NOMO-1 treated with DMSO at 0.1 percent for 48 hours (cell line): ENCODE measurements around the gene STK32B.
"Not testable (repeated sequence)": the region's sequence is repeated elsewhere in the genome, so short reads cannot be mapped to it uniquely, and the experiment has no call there.

Experiments used
- DNase-seq: peaks from one replicate; lab custom pipeline; 2025; ENCODE audit not compliant: unreplicated experiment; lab: John Stamatoyannopoulos, UW

STK32B gene

DNA sequence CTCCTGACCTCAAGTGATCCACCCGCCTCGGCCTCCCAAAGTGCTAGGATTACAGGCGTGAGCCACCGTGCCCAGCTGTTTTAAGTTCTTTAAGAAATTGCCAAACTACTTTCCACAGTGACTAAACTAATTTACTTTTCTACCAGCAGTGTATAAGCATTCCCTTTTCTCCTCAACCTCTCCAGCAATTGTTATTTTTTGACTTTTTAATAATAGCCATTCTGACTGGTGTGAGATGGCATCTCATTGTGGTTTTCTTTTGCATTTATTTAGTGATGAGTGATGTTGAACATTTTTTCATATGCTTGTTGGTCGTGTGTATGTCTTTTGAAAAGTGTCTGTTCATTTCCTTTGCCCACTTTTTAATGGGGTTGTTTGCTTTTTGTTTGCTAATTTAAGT, 199.3 kb downstream of the STK32B start:
- DNase-seq, result not testable (repeated sequence)

DNA sequence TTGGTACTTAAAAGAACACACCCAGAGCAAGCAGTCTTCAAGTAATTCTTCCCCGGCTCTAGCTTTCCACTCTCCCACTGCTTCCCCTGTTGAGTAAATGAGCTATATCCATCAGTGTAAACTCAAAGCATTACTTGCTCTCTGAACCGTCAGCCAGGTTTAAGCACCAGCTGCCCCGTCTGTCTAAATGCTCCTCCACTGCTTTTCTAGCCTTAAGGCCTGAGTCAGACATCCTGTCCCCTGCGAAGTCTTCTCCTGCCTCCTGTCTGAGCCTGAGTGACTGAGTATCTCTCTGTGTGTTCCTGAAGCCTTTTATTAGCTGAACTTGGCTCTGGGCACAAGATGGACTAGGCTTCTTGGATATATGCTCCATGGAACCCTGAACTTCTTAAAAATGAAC, 205.1 kb downstream of the STK32B start:
- no peak for DNase-seq

- no peak for DNase-seq
These were observed 205.8 kb downstream of the STK32B start for GRCh38 chr4:5257086-5257485.

DNA sequence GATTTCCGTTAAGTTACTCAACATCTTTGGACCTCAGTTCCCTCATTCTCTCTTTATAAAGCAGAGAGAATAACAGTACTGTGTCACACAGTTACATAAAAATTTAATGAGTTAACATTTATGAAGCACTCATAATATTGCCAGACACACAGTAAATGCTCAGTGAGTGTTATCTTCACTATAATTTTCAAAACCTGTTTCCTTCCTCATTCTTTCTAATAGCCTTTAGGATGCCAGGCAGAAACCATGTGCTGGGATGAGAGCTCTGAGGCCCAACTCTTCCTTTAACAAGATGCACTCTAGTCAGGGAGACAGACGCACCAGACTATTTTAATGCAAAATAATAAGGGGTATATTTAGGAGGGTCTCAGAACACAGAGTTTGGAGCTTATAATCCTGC, 208.2 kb downstream of the STK32B start:
- no peak for DNase-seq

DNA sequence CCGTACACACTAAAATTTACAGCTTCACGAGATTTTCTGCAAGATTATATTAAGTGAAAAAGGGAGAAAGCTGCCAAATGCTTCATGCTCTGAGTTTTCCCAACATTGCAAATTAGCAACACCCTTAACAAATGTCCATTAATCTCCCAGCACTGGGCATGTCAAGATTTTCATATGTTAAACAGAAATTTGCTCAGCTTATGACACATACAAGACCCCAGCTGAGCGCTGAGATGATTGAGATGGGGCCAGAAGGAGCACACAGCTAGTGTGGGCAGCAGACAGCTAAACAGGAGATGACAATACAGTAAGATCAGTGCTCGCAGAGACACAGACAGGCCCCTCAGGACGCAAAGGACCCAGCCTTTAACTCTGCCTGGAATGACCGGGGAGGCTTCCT, 208.8 kb downstream of the STK32B start:
- no peak for DNase-seq

DNA sequence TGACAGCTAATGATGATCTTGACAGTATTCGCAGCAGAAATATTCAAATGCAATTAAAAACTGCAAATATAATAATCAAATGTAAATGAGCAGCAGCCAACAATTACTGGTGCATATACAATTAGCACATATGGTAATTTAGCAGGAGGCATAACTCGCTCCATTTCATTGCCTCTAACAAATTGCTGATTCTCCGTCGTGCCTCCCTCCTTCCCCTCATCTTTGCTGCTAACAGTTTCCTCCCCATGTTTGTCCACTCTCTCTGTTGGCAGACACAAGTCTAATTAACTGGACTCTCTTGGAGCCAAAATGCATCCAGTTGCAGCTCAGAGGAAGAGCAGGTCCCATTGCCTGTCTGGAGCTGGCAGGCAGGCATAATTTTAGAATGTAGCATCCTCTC, 210.6 kb downstream of the STK32B start:
- DNase-seq, result no peak

DNA sequence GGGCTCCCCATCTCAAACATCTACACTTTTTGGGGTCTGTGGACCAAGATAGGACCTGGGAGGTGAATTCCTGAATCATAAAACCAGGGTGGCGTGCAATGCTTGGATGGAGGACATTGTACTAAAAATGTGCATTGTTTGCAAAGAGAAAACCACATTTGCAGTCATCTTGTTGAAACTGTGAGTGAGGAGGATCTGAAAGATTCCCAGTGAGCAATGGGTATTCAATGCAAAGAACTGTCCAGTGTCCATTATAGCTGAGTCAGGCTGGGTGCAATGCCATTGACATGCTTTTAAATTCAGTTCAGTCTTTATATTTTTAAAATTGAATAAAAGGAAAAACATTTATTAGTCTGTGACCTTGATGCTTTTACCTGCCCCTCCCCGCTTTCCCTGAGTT, 215.7 kb downstream of the STK32B start:
- DNase-seq, result no peak

DNA sequence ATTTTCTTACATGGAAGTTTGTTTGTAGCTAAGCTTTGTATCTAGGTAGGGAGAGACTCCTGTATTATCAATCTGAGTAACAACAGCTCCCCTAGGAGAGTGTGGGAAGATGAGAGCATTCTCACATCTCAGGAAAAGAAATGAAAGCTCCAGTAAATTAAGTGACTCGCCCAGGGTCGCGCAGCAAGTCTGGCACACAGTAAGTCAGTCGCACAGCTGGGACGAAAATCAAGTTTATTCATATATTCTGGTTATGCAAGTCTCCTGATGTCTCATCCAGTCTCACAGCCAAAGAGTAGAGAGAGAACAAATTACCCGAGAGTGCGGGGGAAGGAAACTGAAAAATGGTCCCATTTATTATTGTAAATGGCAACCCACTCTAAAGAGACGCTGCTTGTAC, 216.1 kb downstream of the STK32B start:
- DNase-seq, result no peak

- DNase-seq, result no peak
These were observed 225.3 kb downstream of the STK32B start for GRCh38 chr4:5276475-5277075.

- DNase-seq, result no peak
These were observed 225.8 kb downstream of the STK32B start for GRCh38 chr4:5277079-5277478.

DNA sequence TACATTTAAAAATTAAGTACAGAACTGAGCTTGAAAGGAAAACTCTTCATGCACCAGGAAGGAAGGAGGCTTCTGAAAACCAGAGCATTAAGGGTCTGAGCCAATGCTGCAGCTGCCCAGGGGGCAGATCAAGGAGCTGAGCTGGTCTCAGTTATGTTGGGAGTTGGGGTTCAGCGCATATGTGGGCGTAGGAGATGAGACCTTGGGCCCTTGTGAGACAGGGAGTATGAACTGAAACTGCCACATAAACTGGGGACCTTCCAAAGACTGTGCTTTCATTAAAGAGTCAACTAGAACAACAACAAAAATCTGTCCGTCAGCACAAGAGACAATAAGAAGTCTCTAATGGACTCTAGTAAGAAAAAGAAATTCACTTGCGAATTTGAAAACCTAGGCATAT, 226.9 kb downstream of the STK32B start:
- DNase-seq, result no peak

GRCh38 chr4:5280069-5280468, 228.8 kb downstream of the STK32B start:
- not testable (repeated sequence) for DNase-seq

GRCh38 chr4:5280828-5281227, 229.5 kb downstream of the STK32B start:
- no peak for DNase-seq

- DNase-seq, result no peak
These were observed 232.6 kb downstream of the STK32B start for GRCh38 chr4:5283837-5284236.

- no peak for DNase-seq
These were observed 233.2 kb downstream of the STK32B start for GRCh38 chr4:5284517-5284916.

- no peak for DNase-seq
These were observed 240.8 kb downstream of the STK32B start for GRCh38 chr4:5292101-5292500.

DNA sequence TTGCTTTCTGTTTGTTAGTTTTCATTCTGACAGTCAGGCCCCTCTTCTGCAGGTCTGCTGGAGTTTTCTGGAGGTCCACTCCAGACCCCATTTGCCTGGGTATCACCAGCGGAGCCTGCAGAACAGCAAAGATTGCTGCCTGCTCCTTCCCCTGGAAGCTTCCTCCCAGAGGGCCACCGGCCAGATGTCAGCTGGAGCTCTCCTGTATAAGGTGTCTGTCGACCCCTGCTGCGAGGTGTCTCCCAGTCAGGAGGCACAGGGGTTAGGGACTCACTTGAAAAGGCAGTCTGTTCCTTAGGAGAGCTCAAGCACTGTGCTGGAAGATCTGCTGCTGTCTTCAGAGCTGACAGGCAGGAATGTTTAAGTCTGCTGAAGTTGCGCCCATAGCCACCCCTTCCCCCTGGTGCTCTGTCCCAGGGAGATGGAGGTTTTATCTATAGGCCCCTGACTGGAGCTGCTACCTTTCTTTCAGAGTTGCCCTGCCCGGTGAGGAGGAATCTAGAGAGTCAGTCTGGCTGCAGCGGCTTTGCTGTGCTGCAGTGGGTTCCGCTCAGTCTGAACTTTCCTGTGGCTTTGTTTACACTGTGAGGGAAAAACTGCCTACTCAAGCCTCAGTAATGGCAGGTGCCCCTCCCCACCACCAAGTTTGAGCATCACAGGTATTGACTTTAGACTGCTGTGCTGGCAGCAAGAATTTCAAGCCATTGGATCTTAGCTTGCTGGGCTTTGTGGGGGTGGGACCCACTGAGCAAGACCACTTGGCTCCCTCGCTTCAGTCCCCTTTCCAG, 246.9 kb downstream of the STK32B start:
- DNase-seq, result not testable (repeated sequence)

DNA sequence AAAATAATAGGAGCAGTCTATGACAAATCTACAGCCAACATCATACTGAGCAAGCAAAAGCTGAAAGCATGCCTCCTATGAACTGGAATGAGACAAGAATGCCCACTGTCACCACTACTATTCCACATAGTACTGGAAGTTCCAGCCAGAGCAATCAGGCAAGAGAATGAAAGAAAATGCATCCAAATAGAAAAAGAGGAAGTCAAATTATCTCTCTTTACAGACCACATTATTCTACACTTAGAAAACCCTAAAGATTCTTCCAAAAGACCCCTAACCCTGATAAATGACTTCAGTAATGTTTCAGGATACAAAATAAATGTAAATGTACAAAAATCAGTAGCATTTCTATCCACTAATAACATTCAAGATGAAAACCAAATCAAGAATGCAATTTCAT, 249.0 kb downstream of the STK32B start:
- DNase-seq, result no peak

DNA sequence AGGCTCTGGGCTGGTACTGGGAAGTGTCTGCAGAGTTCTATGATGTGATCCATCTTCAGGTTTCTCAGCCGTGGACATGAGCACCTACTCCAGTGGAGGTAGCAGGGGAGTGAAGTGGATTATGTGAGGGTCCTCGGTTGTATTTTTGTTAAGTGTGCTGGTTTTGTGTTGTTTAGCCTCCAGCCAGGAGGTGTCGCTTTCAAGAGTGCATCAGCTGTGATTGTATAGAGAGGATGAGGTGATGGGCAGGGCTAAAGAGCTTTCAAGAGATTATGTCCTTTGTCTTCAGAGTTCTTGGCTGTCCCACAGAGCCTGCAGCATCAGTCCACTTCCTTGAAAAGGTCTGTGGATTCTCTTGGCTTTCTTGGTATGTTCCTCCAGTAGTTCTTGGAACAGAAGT, 256.6 kb downstream of the STK32B start:
- no peak for DNase-seq

GRCh38 chr4:5322321-5322720, 271.0 kb downstream of the STK32B start:
- DNase-seq, result no peak

DNA sequence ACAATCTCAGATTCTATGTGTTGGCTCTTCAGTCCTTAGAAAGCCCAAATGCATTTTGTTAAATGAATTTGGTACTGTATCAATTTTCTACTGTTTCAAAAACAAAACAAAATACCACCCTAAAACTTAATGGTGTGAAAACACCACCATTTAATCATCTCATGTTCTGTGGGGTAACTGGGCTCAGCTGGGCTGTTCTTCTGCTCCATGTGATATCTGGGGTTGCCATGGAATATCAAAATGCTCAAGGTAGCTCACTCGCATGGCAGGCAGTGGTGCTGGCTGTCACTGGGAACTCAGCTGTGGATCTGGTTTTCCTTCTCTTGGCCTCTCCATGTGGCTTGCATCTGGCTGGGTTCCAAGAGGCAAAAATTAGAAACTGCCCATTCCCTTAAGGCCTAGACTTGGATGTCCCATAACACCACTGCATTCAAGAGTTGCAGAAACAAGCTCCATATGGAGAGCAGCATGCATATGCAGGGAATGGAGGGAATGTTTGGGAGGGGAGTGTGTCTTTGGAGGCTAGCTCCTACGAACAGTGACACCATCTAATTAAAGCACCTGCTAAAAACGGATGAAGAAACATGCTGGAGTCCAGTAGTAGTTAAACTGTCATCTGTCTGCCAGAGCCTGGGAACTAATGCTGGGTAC, 279.2 kb downstream of the STK32B start:
- no peak for DNase-seq

DNA sequence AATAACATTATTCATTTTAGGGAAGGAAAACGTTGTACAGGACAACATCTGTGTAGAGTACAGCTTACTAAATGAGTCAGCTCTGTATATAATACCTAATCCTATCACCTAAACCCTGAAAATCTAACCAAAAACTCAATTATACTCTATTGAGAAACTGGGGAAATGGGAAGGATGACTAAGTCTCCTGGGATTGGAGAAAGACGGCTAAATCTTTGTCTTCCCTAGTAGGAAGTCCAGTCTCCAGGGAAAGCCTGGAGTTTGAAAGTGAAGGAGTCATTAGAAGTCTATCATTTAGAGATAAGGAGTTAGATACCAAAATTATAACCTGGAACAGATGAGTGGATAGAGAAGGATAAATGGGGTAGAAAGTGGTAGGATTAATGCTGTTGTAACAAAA, 286.5 kb downstream of the STK32B start:
- no peak for DNase-seq
